SJSA1 (cell line): ENCODE results near the gene OR4K2. TPM values are rescaled to one million over a fixed set of nuclear protein-coding genes. Genes with fewer than 3 reads are reported as not detected.
"Not testable (repeated sequence)": the region's sequence is repeated elsewhere in the genome, so short reads cannot be mapped to it uniquely, and the experiment has no call there.

Experiments
- DNase-seq, 2 experiments: peaks; one replicate each; pipeline ENCODE4 v3.0.0-alpha.2; 2015 to 2020; ENCODE audit warnings: low spot score in 2 of 2, low read depth in 1 of 2
- H3K27ac ChIP-seq: fragments of 250-450 bp; sonication (Bioruptor Pico); 2 replicates; pipeline ENCODE4 v1.5.1; 2020; ENCODE audit warnings: mild to moderate bottlenecking, moderate library complexity
- H3K27me3 ChIP-seq: fragments of 250-450 bp; sonication (Bioruptor Pico); replicated peaks from 2 replicates; pipeline ENCODE4 v1.5.1; 2020; ENCODE audit warnings: mild to moderate bottlenecking, moderate library complexity
- H3K36me3 ChIP-seq: fragments of 250-450 bp; sonication (Bioruptor Pico); 2 replicates; pipeline ENCODE4 v1.5.1; 2020; ENCODE audit warnings: mild to moderate bottlenecking
- H3K4me1 ChIP-seq: fragments of 250-450 bp; sonication (Bioruptor Pico); replicated peaks from 2 replicates; pipeline ENCODE4 v1.6.1; 2021; ENCODE audit warnings: mild to moderate bottlenecking
- H3K4me3 ChIP-seq: fragments of 250-450 bp; sonication (Bioruptor Pico); 2 replicates; pipeline ENCODE4 v1.5.1; 2020; ENCODE audit warnings: mild to moderate bottlenecking
- H3K9me3 ChIP-seq: fragments of 250-450 bp; sonication (Bioruptor Pico); replicated peaks from 2 replicates; pipeline ENCODE4 v1.5.1; 2020; ENCODE audit warnings: mild to moderate bottlenecking
- total RNA-seq: library from RNA; depleted of rRNA; stranded (reverse); fragments of >200 nt; shearing (Covaris generic); gene quantifications from 2 replicates; pipeline ENCODE4 v1.2.3, GENCODE V29; 2014; rRNA removed

The OR4K2 gene
- not detected in 2 replicates for total RNA-seq

DNA sequence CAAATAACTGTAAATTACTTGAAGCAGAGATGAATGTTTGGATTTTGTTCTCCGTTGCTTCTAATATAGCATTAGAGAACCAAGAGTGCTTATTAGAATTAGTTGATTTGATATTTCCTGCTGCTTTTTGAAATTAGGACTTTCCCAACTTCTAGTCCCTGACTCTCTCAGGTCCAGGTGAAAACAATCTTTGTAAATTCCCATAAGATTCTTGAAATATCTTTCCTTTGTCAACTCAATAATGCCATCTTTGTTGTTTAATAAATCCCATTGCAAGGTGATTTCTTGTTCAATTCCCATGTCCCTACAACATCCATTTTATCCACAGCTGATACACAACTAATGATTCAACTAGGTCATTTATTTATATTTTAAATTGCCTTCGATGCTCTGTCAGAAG lies at the start of gene OR4K2:
Gene OR4K2 (plus strand): TSS at position 301 of the 400 bp plus-strand sequence. CDS start 1,126 bp downstream, outside the sequence.
- no peaks in the 10 kb centered on the region for H3K9me3 ChIP-seq
- DNase-seq, result no peak
- no peaks in the 10 kb centered on the region for H3K4me1 ChIP-seq
- H3K27ac ChIP-seq, result no peak within 1 kb of the TSS
- no peaks in the 10 kb centered on the region for H3K36me3 ChIP-seq
- H3K4me3 ChIP-seq, result no peak within 1 kb of the TSS
- H3K27me3 ChIP-seq, result 0 out of 2 replicates have a peak, but pooled peaks cover 2% of the 10 kb centered on the region

- H3K27me3 ChIP-seq, H3K27ac ChIP-seq, DNase-seq, H3K9me3 ChIP-seq, H3K36me3 ChIP-seq, H3K4me3 ChIP-seq, H3K4me1 ChIP-seq: not testable (repeated sequence)
Observed at GRCh38 chr14:19827626-19828244, 47.2 kb upstream of the OR4K2 start.

DNA sequence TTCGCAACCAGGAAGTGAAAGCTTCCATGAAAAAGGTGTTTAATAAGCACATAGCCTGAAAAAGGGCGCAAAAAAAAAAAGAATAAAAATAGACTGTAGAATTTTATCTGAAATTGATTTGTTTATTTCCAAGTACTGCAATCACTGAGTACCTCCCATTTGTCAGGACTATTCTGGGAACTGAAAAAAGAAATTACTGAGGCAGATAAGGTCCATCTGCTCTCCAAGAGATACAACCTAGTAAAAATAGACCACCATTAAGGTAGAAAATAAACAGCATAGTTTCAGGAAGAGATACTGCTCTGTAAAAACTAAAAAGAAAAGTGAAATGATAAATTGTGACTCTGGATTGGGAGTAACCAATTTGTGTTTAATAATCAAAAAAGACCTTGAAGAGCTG lies 46.6 kb upstream of the OR4K2 start:
- H3K4me3 ChIP-seq, result no peak overlapping the region
- no peaks in the 10 kb centered on the region for H3K9me3 ChIP-seq
- DNase-seq, result no peak
- no peaks in the 10 kb centered on the region for H3K27me3 ChIP-seq
- no peaks in the 10 kb centered on the region for H3K36me3 ChIP-seq
- no peak overlapping the region for H3K27ac ChIP-seq
- no peaks in the 10 kb centered on the region for H3K4me1 ChIP-seq

- H3K9me3 ChIP-seq, H3K36me3 ChIP-seq, H3K27ac ChIP-seq, H3K27me3 ChIP-seq, H3K4me1 ChIP-seq, H3K4me3 ChIP-seq, DNase-seq: not testable (repeated sequence)
Observed at GRCh38 chr14:19834203-19834848, 40.6 kb upstream of the OR4K2 start.

GRCh38 chr14:19838433-19838832 lies 36.5 kb upstream of the OR4K2 start:
- no peaks in the 10 kb centered on the region for H3K4me1 ChIP-seq
- no peaks in the 10 kb centered on the region for H3K36me3 ChIP-seq
- H3K4me3 ChIP-seq, result no peak overlapping the region
- no peaks in the 10 kb centered on the region for H3K27me3 ChIP-seq
- DNase-seq, result no peak
- H3K27ac ChIP-seq, result no peak overlapping the region
- H3K9me3 ChIP-seq, result no peaks in the 10 kb centered on the region

GRCh38 chr14:19851365-19851764 lies 23.6 kb upstream of the OR4K2 start:
- Histone ChIP-seq H3K36me3 (no peaks in the 10 kb centered on the region), H3K4me1 (no peaks in the 10 kb centered on the region), H3K4me3 (no peak overlapping the region), H3K9me3 (no peaks in the 10 kb centered on the region), H3K27me3 (no peaks in the 10 kb centered on the region), H3K27ac (no peak overlapping the region)
- no peak for DNase-seq

DNA sequence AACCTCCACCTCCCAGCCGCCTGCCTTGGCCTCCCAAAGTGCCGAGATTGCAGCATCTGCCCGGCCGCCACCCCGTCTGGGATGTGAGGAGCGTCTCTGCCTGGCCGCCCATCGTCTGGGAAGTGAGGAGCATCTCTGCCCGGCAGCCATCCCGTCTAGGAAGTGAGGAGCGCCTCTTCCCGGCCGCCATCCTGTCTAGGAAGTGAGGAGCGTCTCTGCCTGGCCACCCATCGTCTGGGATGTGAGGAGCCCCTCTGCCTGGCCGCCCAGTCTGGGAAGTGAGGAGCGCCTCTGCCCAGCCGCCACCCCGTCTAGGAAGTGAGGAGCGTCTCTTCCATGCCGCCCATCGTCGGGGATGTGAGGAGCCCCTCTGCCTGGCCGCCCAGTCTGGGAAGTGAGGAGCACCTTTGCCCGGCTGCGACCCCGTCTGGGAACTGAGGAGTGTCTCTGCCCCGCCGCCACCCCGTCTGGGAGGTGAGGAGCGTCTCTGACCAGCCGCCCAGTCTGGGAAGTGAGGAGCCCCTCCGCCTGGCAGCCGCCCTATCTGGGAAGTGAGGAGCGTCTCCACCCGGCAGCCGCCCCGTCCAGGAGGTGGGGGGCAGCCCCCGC lies 8.8 kb upstream of the OR4K2 start:
- DNase-seq, H3K36me3 ChIP-seq, H3K9me3 ChIP-seq, H3K4me1 ChIP-seq, H3K27ac ChIP-seq, H3K4me3 ChIP-seq, H3K27me3 ChIP-seq: not testable (repeated sequence)

- no peaks in the 10 kb centered on the region for H3K9me3 ChIP-seq
- H3K27me3 ChIP-seq, result 0 out of 2 replicates have a peak, but pooled peaks cover 2% of the 10 kb centered on the region
- H3K36me3 ChIP-seq, result no peaks in the 10 kb centered on the region
- H3K27ac ChIP-seq, result no peak overlapping the region
- no peaks in the 10 kb centered on the region for H3K4me1 ChIP-seq
- no peak overlapping the region for H3K4me3 ChIP-seq
- DNase-seq, result no peak
Observed at GRCh38 chr14:19873178-19873577, 1.8 kb upstream of the OR4K2 start.

GRCh38 chr14:19878029-19878642 lies 3.2 kb downstream of the OR4K2 start:
- no peak overlapping the region for H3K27ac ChIP-seq
- H3K27me3 ChIP-seq, result 0 out of 2 replicates have a peak, but pooled peaks cover 2% of the 10 kb centered on the region
- H3K9me3 ChIP-seq, result no peaks in the 10 kb centered on the region
- no peak for DNase-seq
- H3K36me3 ChIP-seq, result no peaks in the 10 kb centered on the region
- no peaks in the 10 kb centered on the region for H3K4me1 ChIP-seq
- H3K4me3 ChIP-seq, result no peak overlapping the region

- no peaks in the 10 kb centered on the region for H3K9me3 ChIP-seq
- H3K4me3 ChIP-seq, result no peak overlapping the region
- no peaks in the 10 kb centered on the region for H3K36me3 ChIP-seq
- H3K27ac ChIP-seq, result no peak overlapping the region
- no peaks in the 10 kb centered on the region for H3K27me3 ChIP-seq
- no peak for DNase-seq
- no peaks in the 10 kb centered on the region for H3K4me1 ChIP-seq
Observed at GRCh38 chr14:19895282-19895681, 20.3 kb downstream of the OR4K2 start.

DNA sequence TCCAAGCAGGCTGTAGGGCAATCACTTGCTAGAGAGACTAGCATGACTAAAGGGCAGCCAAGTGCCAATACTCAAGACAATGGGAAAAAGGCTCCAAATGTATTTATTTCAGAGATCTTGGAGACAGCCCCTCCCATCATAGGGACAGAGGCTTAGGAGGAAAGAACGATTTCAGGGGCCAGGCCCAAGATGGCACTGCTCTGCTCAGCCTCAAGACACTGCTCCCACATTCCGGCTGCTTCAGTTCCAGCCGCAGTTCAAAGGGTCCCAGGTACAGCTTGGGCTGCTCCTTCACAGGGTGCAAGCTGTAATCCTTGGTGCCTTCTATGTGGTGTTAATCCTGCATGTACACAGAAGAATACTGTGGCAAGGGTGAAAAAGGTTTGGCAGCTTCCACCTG lies 26.1 kb downstream of the OR4K2 start:
- no peak overlapping the region for H3K27ac ChIP-seq
- H3K36me3 ChIP-seq, result no peaks in the 10 kb centered on the region
- H3K4me3 ChIP-seq, result no peak overlapping the region
- H3K9me3 ChIP-seq, result no peaks in the 10 kb centered on the region
- H3K27me3 ChIP-seq, result no peaks in the 10 kb centered on the region
- H3K4me1 ChIP-seq, result no peaks in the 10 kb centered on the region
- no peak for DNase-seq

GRCh38 chr14:19902409-19902808 lies 27.5 kb downstream of the OR4K2 start:
- no peaks in the 10 kb centered on the region for H3K27me3 ChIP-seq
- no peaks in the 10 kb centered on the region for H3K9me3 ChIP-seq
- H3K27ac ChIP-seq, result no peak overlapping the region
- no peak for DNase-seq
- no peaks in the 10 kb centered on the region for H3K4me1 ChIP-seq
- H3K4me3 ChIP-seq, result no peak overlapping the region
- no peaks in the 10 kb centered on the region for H3K36me3 ChIP-seq

- H3K27ac ChIP-seq, result no peak overlapping the region
- H3K27me3 ChIP-seq, result no peaks in the 10 kb centered on the region
- H3K4me1 ChIP-seq, result no peaks in the 10 kb centered on the region
- H3K9me3 ChIP-seq, result no peaks in the 10 kb centered on the region
- no peak for DNase-seq
- H3K36me3 ChIP-seq, result no peaks in the 10 kb centered on the region
- H3K4me3 ChIP-seq, result no peak overlapping the region
Observed at GRCh38 chr14:19906665-19907064, 31.7 kb downstream of the OR4K2 start.

- DNase-seq, result no peak
- H3K27me3 ChIP-seq, result no peaks in the 10 kb centered on the region
- H3K9me3 ChIP-seq, result no peaks in the 10 kb centered on the region
- no peak overlapping the region for H3K27ac ChIP-seq
- no peak overlapping the region for H3K4me3 ChIP-seq
- no peaks in the 10 kb centered on the region for H3K4me1 ChIP-seq
- no peaks in the 10 kb centered on the region for H3K36me3 ChIP-seq
Observed at GRCh38 chr14:19911114-19911513, 36.2 kb downstream of the OR4K2 start.
